OCI-LY7 (cell line): ENCODE data around the gene C1QC. TPM values are rescaled to one million over a fixed set of nuclear protein-coding genes. Genes with fewer than 3 reads are reported as not detected.

Experiments
- BruUV-seq: library from RNA; stranded (reverse); fragments of 400-500 nt; replicated peaks from 2 replicates; lab custom pipeline; 2021; lab: Mats Ljungman, UMichigan
- CTCF ChIA-PET: fragments of 300-600 bp; sonication (Branson Sonifier 250); formaldehyde crosslinking; loops from one replicate; lab custom pipeline; 2022; ENCODE audit warnings: antibody characterized with exemption; ENCODE audit not compliant: unreplicated experiment; lab: Charles Lee
- POLR2A ChIA-PET: fragments of 300-600 bp; sonication (Branson Sonifier 250); formaldehyde crosslinking; loops from one replicate; lab custom pipeline; 2022; ENCODE audit warnings: antibody characterized with exemption; lab: Charles Lee
- DNase-seq: peaks from one replicate; pipeline ENCODE4 v3.0.0-alpha.2; 2015; ENCODE audit warnings: low spot score
- H2AFZ ChIP-seq: fragments of 200-600 bp; sonication (generic), shearing (Covaris generic); 2 replicates; pipeline ENCODE4 v1.6.1; 2014; ENCODE audit warnings: mild to moderate bottlenecking, antibody characterized with exemption, low read length, moderate library complexity
- H3K27ac ChIP-seq: fragments of 200-600 bp; sonication (generic); 2 replicates; pipeline ENCODE4 v1.5.1; 2014; ENCODE audit warnings: mixed run types, low read depth, mild to moderate bottlenecking, moderate library complexity, low read length, inconsistent platforms; ENCODE audit not compliant: poor library complexity, severe bottlenecking
- H3K36me3 ChIP-seq: fragments of 200-600 bp; sonication (generic); 2 replicates; pipeline ENCODE4 v1.6.1; 2014; ENCODE audit warnings: mild to moderate bottlenecking, antibody characterized with exemption, low read length, moderate library complexity, mixed read lengths; ENCODE audit not compliant: insufficient read depth
- H3K4me1 ChIP-seq: fragments of 200-600 bp; sonication (generic); 2 replicates; pipeline ENCODE4 v1.5.1; 2014; ENCODE audit warnings: mild to moderate bottlenecking, low read length; ENCODE audit not compliant: insufficient read depth, poor library complexity, severe bottlenecking
- H3K4me2 ChIP-seq: fragments of 200-600 bp; sonication (generic); 2 replicates; pipeline ENCODE4 v1.6.1; 2014; ENCODE audit warnings: mild to moderate bottlenecking, low read length
- H3K4me3 ChIP-seq: fragments of 200-600 bp; sonication (generic); 2 replicates; pipeline ENCODE4 v1.5.1; 2014; ENCODE audit warnings: mild to moderate bottlenecking, low read depth, low read length; ENCODE audit not compliant: poor library complexity, severe bottlenecking
- H3K79me2 ChIP-seq: fragments of 200-600 bp; sonication (generic); 2 replicates; pipeline ENCODE4 v1.6.1; 2016; ENCODE audit warnings: low read depth, mild to moderate bottlenecking, low read length, moderate library complexity, mixed read lengths; ENCODE audit not compliant: insufficient read depth
- H3K9me2 ChIP-seq: fragments of 200-600 bp; sonication (generic); 2 replicates; pipeline ENCODE4 v1.6.1; 2016; ENCODE audit warnings: mild to moderate bottlenecking, low read length, mixed read lengths; ENCODE audit not compliant: insufficient read depth
- H3K9me3 ChIP-seq: fragments of 200-600 bp; sonication (generic); 2 replicates; pipeline ENCODE4 v1.6.1; 2014; ENCODE audit warnings: mild to moderate bottlenecking, mixed run types, low read length, mixed read lengths
- H4K20me1 ChIP-seq: fragments of 200-600 bp; sonication (generic); 2 replicates; pipeline ENCODE4 v1.6.1; 2014; ENCODE audit warnings: mild to moderate bottlenecking, antibody characterized with exemption, low read length, moderate library complexity, mixed read lengths; ENCODE audit not compliant: insufficient read depth
- EZH2phosphoT487 ChIP-seq: fragments of 200-600 bp; sonication (generic); IDR thresholded peaks from 2 replicates; pipeline ENCODE4 v1.6.1; 2018; ENCODE audit warnings: low read depth, borderline replicate concordance, mild to moderate bottlenecking, mixed run types, antibody characterized with exemption, low read length, moderate library complexity, mixed read lengths
- intact Hi-C: fragments of 100-400 bp; cut with micrococcal nuclease; formaldehyde crosslinking; loops from one replicate; pipeline ENCODE4 v1.10.0; 2022; ENCODE audit not compliant: unreplicated experiment
- total RNA-seq, 2 experiments: library from RNA; depleted of rRNA in 1 of 2; stranded (reverse); fragments of >200 nt in 1 of 2; shearing (Covaris generic) in 1 of 2; gene quantifications; 2 replicates each; pipeline ENCODE4 v1.2.3, GENCODE V29; 2014 to 2022
- TF ChIP-seq, protein P1 (sequence below): fragments of 200-600 bp; sonication (generic); conservative IDR thresholded peaks from 2 replicates; pipeline ENCODE4 v1.5.1; 2014; ENCODE audit warnings: mild to moderate bottlenecking, antibody characterized with exemption, low read length, moderate library complexity, mixed read lengths

The C1QC gene
- total RNA-seq, 2 experiments from 2014 or later = not detected

DNA sequence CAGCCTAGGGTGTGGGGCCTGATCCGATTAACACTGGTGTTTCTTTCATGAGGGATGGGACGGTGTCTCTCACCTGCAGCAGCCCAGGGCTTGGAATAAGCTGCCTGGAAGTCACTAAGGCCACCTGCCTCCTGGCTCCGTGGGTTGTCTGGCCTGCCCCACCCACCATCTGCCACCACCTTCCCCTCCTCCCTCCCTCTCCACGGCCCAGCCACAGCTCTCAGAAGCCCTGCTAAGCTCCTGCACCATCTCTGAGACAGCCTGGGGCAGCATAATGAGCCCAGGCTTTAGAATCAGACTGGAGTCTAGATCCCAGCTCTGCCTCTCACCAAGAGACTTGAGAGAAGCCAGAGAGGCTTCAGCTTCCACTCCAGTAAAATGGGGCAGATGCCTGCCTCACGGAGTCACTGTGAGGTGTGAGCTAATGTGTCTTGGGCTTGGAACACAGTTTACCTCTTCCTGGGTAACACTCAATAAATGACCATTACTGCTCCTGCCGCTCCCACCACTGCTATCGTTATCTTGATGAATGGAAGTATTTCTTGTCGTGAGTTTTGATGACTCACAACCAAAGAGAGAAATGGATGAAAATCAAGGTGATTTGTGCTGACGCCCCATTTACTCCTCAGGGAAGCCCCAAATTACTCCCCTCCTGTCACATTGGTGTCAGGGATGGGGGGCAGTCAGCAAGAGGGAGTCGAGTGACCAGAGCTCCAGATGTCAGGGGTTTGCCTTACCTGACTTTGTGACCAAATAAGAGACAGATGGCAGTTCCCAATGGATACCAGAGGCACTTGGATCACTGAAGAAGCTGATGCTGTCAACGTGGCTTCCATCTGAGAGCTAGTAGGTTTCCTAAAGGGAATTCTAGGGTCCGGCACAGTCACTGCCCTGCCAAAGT, 30.5 kb upstream of the C1QC start:
- ChIA-PET CTCF (no interaction called here), POLR2A (no interaction called here)
- intact Hi-C loops = no loop called here
- H3K9me3 ChIP-seq = no peaks in the 10 kb centered on the region
- no peak overlapping the region for H3K4me2 ChIP-seq
- TF ChIP-seq EZH2phosphoT487 = no peak
- TF ChIP-seq, protein P1, sequence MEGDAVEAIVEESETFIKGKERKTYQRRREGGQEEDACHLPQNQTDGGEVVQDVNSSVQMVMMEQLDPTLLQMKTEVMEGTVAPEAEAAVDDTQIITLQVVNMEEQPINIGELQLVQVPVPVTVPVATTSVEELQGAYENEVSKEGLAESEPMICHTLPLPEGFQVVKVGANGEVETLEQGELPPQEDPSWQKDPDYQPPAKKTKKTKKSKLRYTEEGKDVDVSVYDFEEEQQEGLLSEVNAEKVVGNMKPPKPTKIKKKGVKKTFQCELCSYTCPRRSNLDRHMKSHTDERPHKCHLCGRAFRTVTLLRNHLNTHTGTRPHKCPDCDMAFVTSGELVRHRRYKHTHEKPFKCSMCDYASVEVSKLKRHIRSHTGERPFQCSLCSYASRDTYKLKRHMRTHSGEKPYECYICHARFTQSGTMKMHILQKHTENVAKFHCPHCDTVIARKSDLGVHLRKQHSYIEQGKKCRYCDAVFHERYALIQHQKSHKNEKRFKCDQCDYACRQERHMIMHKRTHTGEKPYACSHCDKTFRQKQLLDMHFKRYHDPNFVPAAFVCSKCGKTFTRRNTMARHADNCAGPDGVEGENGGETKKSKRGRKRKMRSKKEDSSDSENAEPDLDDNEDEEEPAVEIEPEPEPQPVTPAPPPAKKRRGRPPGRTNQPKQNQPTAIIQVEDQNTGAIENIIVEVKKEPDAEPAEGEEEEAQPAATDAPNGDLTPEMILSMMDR = no peak
- no peak overlapping the region for H3K4me3 ChIP-seq
- no peaks in the 10 kb centered on the region for H3K4me1 ChIP-seq
- H3K79me2 ChIP-seq = no peaks in the 10 kb centered on the region
- no peak overlapping the region for H2AFZ ChIP-seq
- no peaks in the 10 kb centered on the region for H3K36me3 ChIP-seq
- H3K9me2 ChIP-seq = no peaks in the 10 kb centered on the region
- no peak for DNase-seq
- no peaks in the 10 kb centered on the region for H4K20me1 ChIP-seq
- no TSS peak for BruUV-seq
- no peak overlapping the region for H3K27ac ChIP-seq

DNA sequence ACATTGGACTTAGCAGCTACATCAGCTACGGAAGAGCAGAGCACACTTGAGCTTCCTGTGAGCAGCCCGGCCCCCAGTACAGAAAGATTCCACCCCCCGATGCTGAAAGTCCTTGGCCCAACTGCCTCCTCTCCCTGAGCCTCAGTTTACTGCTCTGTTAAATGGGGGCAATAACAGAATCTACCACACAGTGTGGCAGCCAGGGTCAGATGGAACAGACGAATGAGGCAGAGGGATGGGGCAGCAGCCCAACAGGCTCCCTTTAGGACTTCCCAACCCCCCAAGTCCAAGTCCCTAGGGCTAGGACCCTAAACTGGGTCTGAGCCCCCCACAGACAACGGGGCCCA, 29.9 kb upstream of the C1QC start:
- H3K27ac ChIP-seq = no peak overlapping the region
- intact Hi-C loops = no loop called here
- TF ChIP-seq EZH2phosphoT487 = no peak
- TF ChIP-seq, protein P1 = no peak

DNA sequence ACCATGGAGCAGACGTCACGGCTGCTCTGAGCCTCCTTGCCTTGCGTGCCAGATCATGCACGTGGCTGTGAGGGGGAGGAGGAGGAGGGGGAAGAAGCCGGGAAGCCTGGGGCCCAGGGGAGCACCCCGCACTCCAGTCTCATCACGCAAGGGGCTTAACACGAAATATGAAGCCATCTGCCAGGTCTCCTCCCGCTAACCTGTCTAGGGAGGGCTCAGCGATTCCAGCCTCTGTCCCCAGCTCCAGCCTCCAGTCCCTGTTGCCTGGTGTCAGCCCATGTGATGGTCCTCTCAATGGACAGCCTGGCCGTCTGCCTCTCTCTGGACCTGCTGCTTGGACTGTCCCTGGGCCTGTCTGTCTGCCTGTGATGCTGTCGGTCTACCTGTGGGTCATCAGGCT, 29.5 kb upstream of the C1QC start:
- intact Hi-C loops = no loop called here
- no peaks in the 10 kb centered on the region for H3K36me3 ChIP-seq
- H3K79me2 ChIP-seq = no peaks in the 10 kb centered on the region
- no peak overlapping the region for H2AFZ ChIP-seq
- no TSS peak for BruUV-seq
- H3K4me3 ChIP-seq = no peak overlapping the region
- no peaks in the 10 kb centered on the region for H3K9me2 ChIP-seq
- no peak for DNase-seq
- ChIA-PET POLR2A (no interaction called here), CTCF (no interaction called here)
- H3K9me3 ChIP-seq = no peaks in the 10 kb centered on the region
- no peaks in the 10 kb centered on the region for H4K20me1 ChIP-seq
- TF ChIP-seq EZH2phosphoT487 = no peak
- TF ChIP-seq, protein P1 = no peak
- no peaks in the 10 kb centered on the region for H3K4me1 ChIP-seq
- no peak overlapping the region for H3K27ac ChIP-seq
- no peak overlapping the region for H3K4me2 ChIP-seq

More for the DNA sequence above, 29.9 kb upstream of the C1QC start:
- no peaks in the 10 kb centered on the region for H3K79me2 ChIP-seq
- no peak overlapping the region for H2AFZ ChIP-seq
- H3K4me3 ChIP-seq = no peak overlapping the region
- no peaks in the 10 kb centered on the region for H3K36me3 ChIP-seq
- CTCF ChIA-PET = no interaction called here
- no peak overlapping the region for H3K4me2 ChIP-seq
- no peaks in the 10 kb centered on the region for H3K9me3 ChIP-seq
- no peak for DNase-seq
- H3K9me2 ChIP-seq = no peaks in the 10 kb centered on the region
- POLR2A ChIA-PET = no interaction called here
- no TSS peak for BruUV-seq
- no peaks in the 10 kb centered on the region for H3K4me1 ChIP-seq
- H4K20me1 ChIP-seq = no peaks in the 10 kb centered on the region
